ENCODE measurements around the gene USE1. TPM values are rescaled to one million over a fixed set of nuclear protein-coding genes. Genes with fewer than 3 reads are reported as not detected.

The USE1 gene
- total RNA-seq: 10 to 100 TPM; 18.3 to 30.7 (median 24.5) TPM

- intact Hi-C loops (cut with DNase I; ENCODE audit: low total_unique reads): no loop called here
- 4% methylated on average over 50 of the region's 56 CpGs; no CpG with 5 or more reads in 1 of the 2 donors for WGBS, 2 donors (ENCODE audit: low coverage in 1 of 2)
- peak; percentile 93 for DNase-seq
- in situ Hi-C loops (cut with MboI; ENCODE audit: low pct_ligation_motif_present in 1 of 4, low pct_unique_long_range_greater_than_20kb in 1 of 4, low sequenced_read_pairs in 3 of 4): loop anchor here in 1 of 4 donors (10.0 kb wide), 1 partner anchor 69 kb away; the partner anchor contains the start of gene ANKLE1
- TF ChIP-seq CTCF (IDR thresholded peaks at IDR 0.05) (no peak), POLR2A (IDR thresholded peaks at IDR 0.05) (peak; percentile 80), POLR2AphosphoS5 (IDR thresholded peaks at IDR 0.05) (peak; percentile 72 to 85 (median 83)), EP300 (IDR thresholded peaks at IDR 0.05; ENCODE audit: low read depth) (no peak)
- peak within 1 kb of the TSS; percentile 85 to 94 (median 91) for H3K27ac ChIP-seq
- peak within 1 kb of the TSS; percentile 44 to 80 (median 68) for H3K4me3 ChIP-seq
- H3K27me3 ChIP-seq: no peaks in the 10 kb centered on the region
- peaks cover 4 to 21% (median 20%) of the 10 kb centered on the region in 4 donors for H3K4me1 ChIP-seq
- peaks cover 0 to 22% (median 9%) of the 10 kb centered on the region in 4 donors for H3K36me3 ChIP-seq
- no peaks in the 10 kb centered on the region for H3K9me3 ChIP-seq
Measured at GRCh38 chr19:17215127-17215971, at the start of gene USE1. Gene USE1 (plus strand): TSS chr19:17215357. CDS start chr19:17215406, 49 bp downstream.

GRCh38 chr19:17165715-17166114, 49.4 kb upstream of the USE1 start:
- Histone ChIP-seq H3K27me3 (no peaks in the 10 kb centered on the region), H3K9me3 (no peaks in the 10 kb centered on the region), H3K27ac (no peak overlapping the region), H3K4me3 (no peak overlapping the region), H3K4me1 (no peaks in the 10 kb centered on the region), H3K36me3 (peaks cover 0 to 66% (median 34%) of the 10 kb centered on the region in 4 donors)
- DNase-seq: no peak
- TF ChIP-seq CTCF (IDR thresholded peaks at IDR 0.05): no peak
- TF ChIP-seq POLR2AphosphoS5 (IDR thresholded peaks at IDR 0.05): no peak
- TF ChIP-seq EP300 (IDR thresholded peaks at IDR 0.05; ENCODE audit: low read depth): no peak
- no peak for TF ChIP-seq POLR2A (IDR thresholded peaks at IDR 0.05)
- intact Hi-C loops (cut with DNase I; ENCODE audit: low total_unique reads): no loop called here
- in situ Hi-C loops (cut with MboI; ENCODE audit: low pct_ligation_motif_present in 1 of 4, low pct_unique_long_range_greater_than_20kb in 1 of 4, low sequenced_read_pairs in 3 of 4): no loop called here
- 92 to 96% methylated on average over 4 to 5 of the region's 5 CpGs for WGBS, 2 donors (ENCODE audit: low coverage in 1 of 2)

- Histone ChIP-seq H3K27ac (no peak overlapping the region), H3K4me1 (no peaks in the 10 kb centered on the region), H3K27me3 (no peaks in the 10 kb centered on the region), H3K36me3 (peaks cover 0 to 55% (median 23%) of the 10 kb centered on the region in 4 donors), H3K4me3 (no peak overlapping the region), H3K9me3 (no peaks in the 10 kb centered on the region)
- in situ Hi-C loops (cut with MboI; ENCODE audit: low pct_ligation_motif_present in 1 of 4, low pct_unique_long_range_greater_than_20kb in 1 of 4, low sequenced_read_pairs in 3 of 4): no loop called here
- TF ChIP-seq POLR2AphosphoS5 (IDR thresholded peaks at IDR 0.05): no peak
- TF ChIP-seq EP300 (IDR thresholded peaks at IDR 0.05; ENCODE audit: low read depth): no peak
- no peak for TF ChIP-seq POLR2A (IDR thresholded peaks at IDR 0.05)
- TF ChIP-seq CTCF (IDR thresholded peaks at IDR 0.05): no peak
- intact Hi-C loops (cut with DNase I; ENCODE audit: low total_unique reads): no loop called here
- no peak for DNase-seq
- WGBS, 2 donors (ENCODE audit: low coverage in 1 of 2): 81 to 86% methylated on average over 10 to 13 of the region's 13 CpGs
Measured at GRCh38 chr19:17170538-17171297, 44.4 kb upstream of the USE1 start.

GRCh38 chr19:17171874-17172273, 43.3 kb upstream of the USE1 start:
- H3K27me3 ChIP-seq: no peaks in the 10 kb centered on the region
- in situ Hi-C loops (cut with MboI; ENCODE audit: low pct_ligation_motif_present in 1 of 4, low pct_unique_long_range_greater_than_20kb in 1 of 4, low sequenced_read_pairs in 3 of 4) (no loop called here), intact Hi-C loops (cut with DNase I; ENCODE audit: low total_unique reads) (no loop called here)
- no peak for TF ChIP-seq EP300 (IDR thresholded peaks at IDR 0.05; ENCODE audit: low read depth)
- no peak for TF ChIP-seq POLR2A (IDR thresholded peaks at IDR 0.05)
- no peak for TF ChIP-seq CTCF (IDR thresholded peaks at IDR 0.05)
- TF ChIP-seq POLR2AphosphoS5 (IDR thresholded peaks at IDR 0.05): no peak
- H3K4me1 ChIP-seq: no peaks in the 10 kb centered on the region
- no peaks in the 10 kb centered on the region for H3K9me3 ChIP-seq
- WGBS, 2 donors (ENCODE audit: low coverage in 1 of 2): 97% methylated on average over 8 of the region's 8 CpGs; no CpG with 5 or more reads in 1 of the 2 donors
- no peak overlapping the region for H3K4me3 ChIP-seq
- peaks cover 0 to 57% (median 28%) of the 10 kb centered on the region in 4 donors for H3K36me3 ChIP-seq
- DNase-seq: no peak
- no peak overlapping the region for H3K27ac ChIP-seq

All from transverse colon (tissue), 4 donors.